GM11168 (cell line): Measurements from ENCODE around the gene LRFN2.

ENCODE experiments used
- in situ Hi-C: fragments of 300-500 bp; cut with MboI; formaldehyde crosslinking; loops from one replicate; pipeline ENCODE4 v1.12.0; 2022; ENCODE audit warnings: low sequenced_read_pairs; ENCODE audit not compliant: unreplicated experiment

The LRFN2 gene

GRCh38 chr6:40523505-40524172 is 63.5 kb downstream of the LRFN2 start:
- in situ Hi-C loops, result no loop called here

- in situ Hi-C loops, result no loop called here
These were observed 65.7 kb downstream of the LRFN2 start for GRCh38 chr6:40521496-40521895.

GRCh38 chr6:40520678-40521077 is 66.5 kb downstream of the LRFN2 start:
- in situ Hi-C loops, result no loop called here

GRCh38 chr6:40520084-40520483 is 67.1 kb downstream of the LRFN2 start:
- in situ Hi-C loops, result no loop called here

GRCh38 chr6:40517654-40518053 is 69.5 kb downstream of the LRFN2 start:
- in situ Hi-C loops, result no loop called here

GRCh38 chr6:40516429-40516828 is 70.7 kb downstream of the LRFN2 start:
- in situ Hi-C loops, result no loop called here

GRCh38 chr6:40512340-40512739 is 74.8 kb downstream of the LRFN2 start:
- in situ Hi-C loops, result no loop called here

- in situ Hi-C loops, result no loop called here
These were observed 75.3 kb downstream of the LRFN2 start for GRCh38 chr6:40511884-40512283.

- in situ Hi-C loops, result no loop called here
These were observed 76.7 kb downstream of the LRFN2 start for GRCh38 chr6:40510442-40510841.

- in situ Hi-C loops, result no loop called here
These were observed 77.4 kb downstream of the LRFN2 start for GRCh38 chr6:40509716-40510260.

GRCh38 chr6:40509086-40509485 is 78.1 kb downstream of the LRFN2 start:
- in situ Hi-C loops, result no loop called here

- in situ Hi-C loops, result no loop called here
These were observed 80.2 kb downstream of the LRFN2 start for GRCh38 chr6:40506954-40507353.

GRCh38 chr6:40505191-40505810 is 81.9 kb downstream of the LRFN2 start:
- in situ Hi-C loops, result no loop called here

GRCh38 chr6:40504274-40504673 is 82.9 kb downstream of the LRFN2 start:
- in situ Hi-C loops, result no loop called here

- in situ Hi-C loops, result no loop called here
These were observed 86.9 kb downstream of the LRFN2 start for GRCh38 chr6:40500227-40500626.

GRCh38 chr6:40499215-40499614 is 87.9 kb downstream of the LRFN2 start:
- in situ Hi-C loops, result no loop called here

GRCh38 chr6:40498148-40498547 is 89.0 kb downstream of the LRFN2 start:
- in situ Hi-C loops, result no loop called here

GRCh38 chr6:40492187-40492586 is 95.0 kb downstream of the LRFN2 start:
- in situ Hi-C loops, result no loop called here

GRCh38 chr6:40490508-40490907 is 96.7 kb downstream of the LRFN2 start:
- in situ Hi-C loops, result no loop called here

GRCh38 chr6:40489798-40490197 is 97.4 kb downstream of the LRFN2 start:
- in situ Hi-C loops, result no loop called here

GRCh38 chr6:40486576-40486975 is 100.6 kb downstream of the LRFN2 start:
- in situ Hi-C loops, result no loop called here

GRCh38 chr6:40485795-40486194 is 101.4 kb downstream of the LRFN2 start:
- in situ Hi-C loops, result no loop called here
